DND-41 (cell line): ENCODE data around the gene DNASE1L3.

Experiments used
- ATAC-seq: fragments of 200-7000 bp; cut with Tn5 transposase; 3 replicates; pipeline ENCODE4 v1.9.1; 2021; ENCODE audit warnings: low read depth; ENCODE audit not compliant: insufficient read depth
- DNase-seq: peaks from one replicate; pipeline ENCODE4 v3.0.0-alpha.2; 2020
- H2AFZ ChIP-seq: 2 replicates; pipeline ENCODE4 v1.6.0; 2012; ENCODE audit warnings: low read depth, low read length
- H3K27ac ChIP-seq: 2 replicates; pipeline ENCODE4 v1.5.1; 2012; ENCODE audit warnings: low read length, inconsistent platforms
- H3K27me3 ChIP-seq: fragments of 200-600 bp; sonication (generic); 2 replicates; pipeline ENCODE4 v1.6.0; 2012; ENCODE audit warnings: low read length, mild to moderate bottlenecking, inconsistent platforms; ENCODE audit not compliant: insufficient read depth, poor library complexity
- H3K36me3 ChIP-seq: 2 replicates; pipeline ENCODE4 v1.5.1; 2012; ENCODE audit warnings: low read length, inconsistent platforms; ENCODE audit not compliant: insufficient read depth
- H3K4me1 ChIP-seq: 2 replicates; pipeline ENCODE4 v1.5.1; 2012; ENCODE audit warnings: mild to moderate bottlenecking, low read length; ENCODE audit not compliant: insufficient read depth
- H3K4me2 ChIP-seq: 2 replicates; pipeline ENCODE4 v1.6.0; 2012; ENCODE audit warnings: mild to moderate bottlenecking, moderate library complexity, low read length, inconsistent platforms; ENCODE audit not compliant: insufficient read depth
- H3K4me3 ChIP-seq, 2 experiments: fragments of 200-600 bp in 1 of 2; shearing (Covaris generic) in 1 of 2; 2 replicates each; pipeline ENCODE4 v1.5.1; 2012 to 2016; ENCODE audit warnings: inconsistent platforms in 2 of 2, low read length in 2 of 2, mild to moderate bottlenecking in 2 of 2, low read depth in 1 of 2, moderate library complexity in 1 of 2
- H3K79me2 ChIP-seq: 2 replicates; pipeline ENCODE4 v1.6.0; 2012; ENCODE audit warnings: low read length, inconsistent platforms; ENCODE audit not compliant: insufficient read depth
- H3K9ac ChIP-seq: 2 replicates; pipeline ENCODE4 v1.6.0; 2012; ENCODE audit warnings: low read depth, mild to moderate bottlenecking, inconsistent platforms, low read length, moderate library complexity
- H3K9me3 ChIP-seq: 2 replicates; pipeline ENCODE4 v1.5.1; 2012; ENCODE audit warnings: low read length, moderate library complexity, mild to moderate bottlenecking, inconsistent platforms; ENCODE audit not compliant: insufficient read depth, severe bottlenecking
- H4K20me1 ChIP-seq: 2 replicates; pipeline ENCODE4 v1.6.0; 2012; ENCODE audit warnings: low read length; ENCODE audit not compliant: insufficient read depth
- EZH2 ChIP-seq: IDR thresholded peaks from 3 replicates; pipeline ENCODE4 v1.6.1; 2012; ENCODE audit warnings: borderline replicate concordance, low read depth, mild to moderate bottlenecking, moderate library complexity, low read length, inconsistent platforms; ENCODE audit not compliant: severe bottlenecking
- TF ChIP-seq, protein P1 (sequence below): IDR thresholded peaks from 2 replicates; pipeline ENCODE4 v1.5.1; 2012; ENCODE audit warnings: borderline replicate concordance, low read length, moderate library complexity, mild to moderate bottlenecking; ENCODE audit not compliant: poor library complexity, severe bottlenecking; ENCODE audit errors: extremely low read depth

DNASE1L3 gene

DNA sequence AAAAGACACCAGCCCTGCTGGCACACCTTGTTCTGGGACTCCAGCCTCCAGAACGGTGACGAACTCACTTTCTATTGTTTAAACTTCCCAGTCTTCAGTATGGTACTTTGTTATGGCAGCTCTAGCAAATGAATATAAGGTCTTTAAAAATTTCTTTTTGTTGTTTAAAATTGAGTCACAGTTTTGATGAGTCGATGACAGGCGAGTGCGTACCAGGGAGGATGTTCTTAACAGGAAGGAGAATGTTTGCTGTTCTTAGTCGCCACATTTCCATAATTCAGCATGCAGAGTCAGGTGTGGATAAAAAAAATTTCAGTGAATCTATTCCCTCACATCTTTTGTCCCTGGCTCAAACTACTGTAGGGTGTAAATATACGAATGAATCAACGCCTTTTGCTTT is 12.4 kb downstream of the DNASE1L3 start:
- no peak overlapping the region for H3K4me3 ChIP-seq
- no peak overlapping the region for H3K4me2 ChIP-seq
- no peaks in the 10 kb centered on the region for H3K9me3 ChIP-seq
- H3K27me3 ChIP-seq: peaks cover 9% of the 10 kb centered on the region
- H3K4me1 ChIP-seq: peaks cover 5% of the 10 kb centered on the region; the same call in 1 of the 2 replicates
- no peak for TF ChIP-seq EZH2
- TF ChIP-seq, protein P1, sequence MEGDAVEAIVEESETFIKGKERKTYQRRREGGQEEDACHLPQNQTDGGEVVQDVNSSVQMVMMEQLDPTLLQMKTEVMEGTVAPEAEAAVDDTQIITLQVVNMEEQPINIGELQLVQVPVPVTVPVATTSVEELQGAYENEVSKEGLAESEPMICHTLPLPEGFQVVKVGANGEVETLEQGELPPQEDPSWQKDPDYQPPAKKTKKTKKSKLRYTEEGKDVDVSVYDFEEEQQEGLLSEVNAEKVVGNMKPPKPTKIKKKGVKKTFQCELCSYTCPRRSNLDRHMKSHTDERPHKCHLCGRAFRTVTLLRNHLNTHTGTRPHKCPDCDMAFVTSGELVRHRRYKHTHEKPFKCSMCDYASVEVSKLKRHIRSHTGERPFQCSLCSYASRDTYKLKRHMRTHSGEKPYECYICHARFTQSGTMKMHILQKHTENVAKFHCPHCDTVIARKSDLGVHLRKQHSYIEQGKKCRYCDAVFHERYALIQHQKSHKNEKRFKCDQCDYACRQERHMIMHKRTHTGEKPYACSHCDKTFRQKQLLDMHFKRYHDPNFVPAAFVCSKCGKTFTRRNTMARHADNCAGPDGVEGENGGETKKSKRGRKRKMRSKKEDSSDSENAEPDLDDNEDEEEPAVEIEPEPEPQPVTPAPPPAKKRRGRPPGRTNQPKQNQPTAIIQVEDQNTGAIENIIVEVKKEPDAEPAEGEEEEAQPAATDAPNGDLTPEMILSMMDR: no peak
- no peaks in the 10 kb centered on the region for H3K79me2 ChIP-seq
- no peaks in the 10 kb centered on the region for H4K20me1 ChIP-seq
- DNase-seq (no peak), ATAC-seq (no peak)
- no peak overlapping the region for H2AFZ ChIP-seq
- H3K27ac ChIP-seq: no peak overlapping the region
- no peak overlapping the region for H3K9ac ChIP-seq
- H3K36me3 ChIP-seq: no peaks in the 10 kb centered on the region

DNA sequence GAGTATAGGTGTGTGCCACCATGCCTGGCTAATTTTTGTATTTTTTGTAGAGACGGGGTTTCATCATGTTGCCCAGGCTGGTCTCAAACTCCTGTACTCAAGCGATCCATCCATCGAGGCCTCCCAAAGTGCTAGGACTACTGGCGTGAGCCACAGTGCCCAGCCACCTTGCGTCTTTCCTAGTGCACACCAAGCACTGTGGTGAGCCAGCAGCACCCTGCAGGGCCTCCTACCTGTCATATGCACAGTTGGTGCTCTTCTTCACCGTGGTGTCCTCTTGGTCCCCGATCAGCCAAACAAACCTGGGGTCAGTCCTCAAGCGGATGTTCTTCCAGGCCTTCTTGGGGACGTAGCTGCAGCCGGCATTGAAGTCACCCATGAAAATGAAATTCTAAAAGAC is 13.2 kb downstream of the DNASE1L3 start:
- Histone ChIP-seq H3K27me3 (peaks cover 9% of the 10 kb centered on the region), H3K9me3 (no peaks in the 10 kb centered on the region), H3K4me3 (no peak overlapping the region), H2AFZ (no peak overlapping the region), H3K4me2 (no peak overlapping the region), H3K4me1 (no peaks in the 10 kb centered on the region), H3K27ac (no peak overlapping the region), H3K9ac (no peak overlapping the region), H4K20me1 (no peaks in the 10 kb centered on the region), H3K36me3 (no peaks in the 10 kb centered on the region), H3K79me2 (no peaks in the 10 kb centered on the region)
- DNase-seq (no peak), ATAC-seq (no peak)
- TF ChIP-seq, protein P1: no peak
- TF ChIP-seq EZH2: no peak

DNA sequence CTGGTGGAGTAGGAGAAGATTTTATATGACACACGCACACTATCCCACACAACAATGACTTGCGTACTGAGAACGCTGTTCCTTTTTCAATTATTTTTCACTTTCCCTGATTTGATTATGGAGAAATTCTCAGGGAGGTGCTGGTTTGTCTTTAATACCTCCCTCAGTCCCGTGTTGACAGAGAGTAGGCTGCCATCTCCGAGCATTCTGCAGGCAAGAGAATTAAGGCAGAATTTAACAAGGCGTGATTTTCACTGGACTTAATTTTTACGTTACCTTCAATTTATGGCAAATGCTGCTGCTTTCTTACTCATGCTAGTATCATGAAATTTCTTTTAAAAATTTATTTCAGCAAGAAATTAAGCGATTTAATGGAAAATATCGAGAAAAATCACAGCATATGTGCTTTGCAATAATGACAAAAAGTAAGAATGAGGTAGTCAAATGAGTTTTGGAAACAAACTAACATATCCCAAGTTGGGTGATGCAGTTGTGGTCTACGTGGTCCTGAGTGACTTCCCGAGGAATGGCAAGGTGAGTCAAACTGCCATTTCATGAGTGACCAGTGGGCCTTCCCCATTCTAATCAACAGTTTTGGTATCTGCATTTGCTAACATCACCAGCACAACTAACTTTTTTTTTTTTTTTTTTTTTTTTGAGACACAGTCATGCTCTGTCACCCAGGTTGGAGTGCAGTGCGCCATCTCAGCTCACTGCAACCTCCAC is 16.9 kb downstream of the DNASE1L3 start:
- no peak overlapping the region for H3K4me3 ChIP-seq
- H3K9ac ChIP-seq: no peak overlapping the region
- no peaks in the 10 kb centered on the region for H3K36me3 ChIP-seq
- H3K79me2 ChIP-seq: no peaks in the 10 kb centered on the region
- H2AFZ ChIP-seq: no peak overlapping the region
- no peaks in the 10 kb centered on the region for H3K9me3 ChIP-seq
- TF ChIP-seq EZH2: no peak
- TF ChIP-seq, protein P1: no peak
- no peaks in the 10 kb centered on the region for H4K20me1 ChIP-seq
- DNase-seq (no peak), ATAC-seq (no peak)
- H3K27ac ChIP-seq: no peak overlapping the region
- H3K4me2 ChIP-seq: no peak overlapping the region
- peaks cover 4% of the 10 kb centered on the region for H3K27me3 ChIP-seq
- H3K4me1 ChIP-seq: no peaks in the 10 kb centered on the region

DNA sequence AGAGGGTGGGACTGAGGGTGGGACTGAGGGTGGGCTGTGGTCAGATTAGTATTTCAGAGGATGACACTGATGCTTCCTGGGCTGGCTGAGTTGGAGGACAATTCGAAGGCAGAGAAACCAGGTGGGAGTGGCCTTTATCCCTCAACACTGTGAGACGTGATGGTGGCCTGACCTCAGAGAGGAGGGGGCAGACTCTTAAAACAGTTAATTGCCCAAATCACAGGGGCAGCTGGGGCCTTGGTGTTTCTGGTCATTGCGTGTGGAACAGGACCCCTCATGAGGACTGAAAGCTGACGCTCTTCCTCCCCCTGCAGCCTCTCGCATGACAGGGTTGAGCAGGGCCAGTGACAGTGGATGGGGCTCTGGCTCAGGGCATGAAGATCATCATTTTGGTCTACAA is 18.7 kb downstream of the DNASE1L3 start:
- H3K4me3 ChIP-seq: no peak overlapping the region
- H4K20me1 ChIP-seq: no peaks in the 10 kb centered on the region
- H3K9me3 ChIP-seq: no peaks in the 10 kb centered on the region
- H3K27ac ChIP-seq: no peak overlapping the region
- peaks cover 4% of the 10 kb centered on the region for H3K27me3 ChIP-seq
- H2AFZ ChIP-seq: no peak overlapping the region
- no peak for DNase-seq
- H3K4me2 ChIP-seq: no peak overlapping the region
- no peaks in the 10 kb centered on the region for H3K79me2 ChIP-seq
- ATAC-seq: no peak
- TF ChIP-seq, protein P1: no peak
- no peak for TF ChIP-seq EZH2
- H3K9ac ChIP-seq: no peak overlapping the region
- no peaks in the 10 kb centered on the region for H3K4me1 ChIP-seq
- H3K36me3 ChIP-seq: no peaks in the 10 kb centered on the region
